Tibial artery (tissue), 4 donors: ENCODE results near the gene HIGD1A.

ENCODE experiments used
- DNase-seq, 2 donors: peaks; one replicate each; pipeline ENCODE4 v3.0.0-alpha.2; 2019
- H3K27ac ChIP-seq, 2 donors: fragments of 200-600 bp; sonication (generic) in 1 of 2; 1 replicate in 1 of 2; 2 replicates in 1 of 2; pipeline ENCODE4 v1.5.1; 2018 to 2019; ENCODE audit warnings: mild to moderate bottlenecking in 1 of 2
- H3K27me3 ChIP-seq, 2 donors: fragments of 200-600 bp; sonication (generic) in 1 of 2; one replicate each; pipeline versions ENCODE4 v1.5.1 to v1.6.0; 2016 to 2019
- H3K36me3 ChIP-seq, 3 donors: fragments of 200-600 bp; sonication (generic) in 2 of 3; one replicate each; pipeline ENCODE4 v1.5.1; 2016 to 2019; ENCODE audit warnings: mild to moderate bottlenecking in 2 of 3
- H3K4me1 ChIP-seq, 4 donors: fragments of 200-600 bp; sonication (generic) in 2 of 4; 1 replicate in 3 of 4; 2 replicates in 1 of 4; pipeline ENCODE4 v1.5.1; 2016 to 2019
- H3K4me3 ChIP-seq, 2 donors: fragments of 200-600 bp; sonication (generic) in 1 of 2; 1 replicate in 1 of 2; 2 replicates in 1 of 2; pipeline ENCODE4 v1.5.1; 2018 to 2019; ENCODE audit warnings: mild to moderate bottlenecking in 2 of 2
- H3K9me3 ChIP-seq, 3 donors: fragments of 200-600 bp; sonication (generic) in 1 of 3; one replicate each; pipeline ENCODE4 v1.5.1; 2016 to 2019
- intact Hi-C: fragments of 100-400 bp; cut with DNase I; formaldehyde crosslinking; loops from one replicate; pipeline ENCODE4 v1.15.0; 2023; ENCODE audit warnings: low total_unique reads
- TF ChIP-seq, protein P1 (sequence below), 2 experiments: fragments of 200-600 bp in 1 of 2; fragments of 450-650 bp in 1 of 2; IDR thresholded peaks; one replicate each; pipeline ENCODE4 v1.5.1; 2017 to 2019; ENCODE audit warnings: antibody characterized with exemption in 2 of 2, mild to moderate bottlenecking in 1 of 2, moderate library complexity in 1 of 2

HIGD1A gene

DNA sequence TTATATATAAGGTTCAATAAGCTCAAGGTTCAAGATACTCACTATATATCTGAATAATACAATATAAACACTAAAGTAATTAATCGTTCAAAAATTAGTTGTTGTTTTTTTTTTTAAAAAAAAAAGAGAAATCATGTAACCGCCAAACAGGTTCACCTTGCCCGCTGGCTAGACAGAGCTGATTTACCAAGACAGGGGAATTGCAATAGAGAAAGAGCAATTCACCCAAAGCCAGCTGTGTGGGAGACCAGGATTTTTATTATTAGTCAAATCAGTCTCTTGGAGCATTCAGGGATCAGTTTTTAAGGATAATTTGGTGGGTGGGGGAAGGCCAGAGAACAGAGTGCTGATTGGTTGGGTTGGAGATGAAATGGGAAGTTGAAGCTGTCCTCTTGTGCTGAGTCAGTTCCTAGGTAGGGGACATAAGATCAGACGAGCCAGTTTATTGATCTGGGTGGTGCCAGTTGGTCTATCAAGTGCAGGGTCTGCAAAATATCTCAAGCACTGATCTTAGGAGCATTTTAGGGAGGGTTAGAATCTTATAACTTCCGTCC is 7.9 kb downstream of the HIGD1A start:
- peaks cover 19 to 26% (median 23%) of the 10 kb centered on the region in 3 donors for H3K36me3 ChIP-seq
- intact Hi-C loops = no loop called here
- no peaks in the 10 kb centered on the region for H3K9me3 ChIP-seq
- H3K27me3 ChIP-seq = no peaks in the 10 kb centered on the region
- no peak overlapping the region for H3K27ac ChIP-seq
- H3K4me1 ChIP-seq = peaks cover 0 to 12% (median 5%) of the 10 kb centered on the region in 4 donors
- no peak overlapping the region for H3K4me3 ChIP-seq
- TF ChIP-seq, protein P1, sequence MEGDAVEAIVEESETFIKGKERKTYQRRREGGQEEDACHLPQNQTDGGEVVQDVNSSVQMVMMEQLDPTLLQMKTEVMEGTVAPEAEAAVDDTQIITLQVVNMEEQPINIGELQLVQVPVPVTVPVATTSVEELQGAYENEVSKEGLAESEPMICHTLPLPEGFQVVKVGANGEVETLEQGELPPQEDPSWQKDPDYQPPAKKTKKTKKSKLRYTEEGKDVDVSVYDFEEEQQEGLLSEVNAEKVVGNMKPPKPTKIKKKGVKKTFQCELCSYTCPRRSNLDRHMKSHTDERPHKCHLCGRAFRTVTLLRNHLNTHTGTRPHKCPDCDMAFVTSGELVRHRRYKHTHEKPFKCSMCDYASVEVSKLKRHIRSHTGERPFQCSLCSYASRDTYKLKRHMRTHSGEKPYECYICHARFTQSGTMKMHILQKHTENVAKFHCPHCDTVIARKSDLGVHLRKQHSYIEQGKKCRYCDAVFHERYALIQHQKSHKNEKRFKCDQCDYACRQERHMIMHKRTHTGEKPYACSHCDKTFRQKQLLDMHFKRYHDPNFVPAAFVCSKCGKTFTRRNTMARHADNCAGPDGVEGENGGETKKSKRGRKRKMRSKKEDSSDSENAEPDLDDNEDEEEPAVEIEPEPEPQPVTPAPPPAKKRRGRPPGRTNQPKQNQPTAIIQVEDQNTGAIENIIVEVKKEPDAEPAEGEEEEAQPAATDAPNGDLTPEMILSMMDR (IDR thresholded peaks at IDR 0.05) = no peak
- DNase-seq = no peak

DNA sequence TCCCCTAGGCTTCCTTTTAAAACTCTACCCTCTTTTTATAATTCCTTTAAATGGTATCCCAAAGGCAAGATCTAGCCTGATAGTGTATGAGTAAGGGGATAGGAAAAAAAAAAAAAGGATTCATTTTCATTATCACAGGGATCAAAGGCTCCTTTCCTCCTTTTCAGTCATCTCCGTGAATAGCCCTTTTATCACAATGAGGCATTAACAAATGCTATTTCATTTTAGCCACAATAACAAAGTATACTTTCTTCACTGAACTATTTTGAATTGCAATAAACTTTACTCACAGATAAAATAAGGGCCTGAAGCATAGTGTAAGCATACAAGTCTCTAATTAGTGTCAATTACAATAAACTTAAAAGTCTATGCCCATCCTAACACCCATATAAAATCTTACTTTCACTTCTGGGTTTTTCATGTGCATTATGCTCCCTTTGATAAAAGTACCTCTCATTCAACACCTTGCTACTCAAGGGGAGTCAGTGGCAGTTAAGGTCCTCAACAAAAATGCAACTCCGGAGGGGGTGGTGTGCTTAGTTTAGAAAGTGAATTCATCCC is 8.6 kb downstream of the HIGD1A start:
- Histone ChIP-seq H3K9me3 (no peaks in the 10 kb centered on the region), H3K36me3 (peaks cover 22 to 27% (median 24%) of the 10 kb centered on the region in 3 donors), H3K27ac (no peak overlapping the region), H3K4me1 (peaks cover 0 to 6% (median 2%) of the 10 kb centered on the region in 4 donors), H3K27me3 (no peaks in the 10 kb centered on the region), H3K4me3 (no peak overlapping the region)
- no peak for DNase-seq
- intact Hi-C loops = no loop called here
- TF ChIP-seq, protein P1 (IDR thresholded peaks at IDR 0.05) = no peak

DNA sequence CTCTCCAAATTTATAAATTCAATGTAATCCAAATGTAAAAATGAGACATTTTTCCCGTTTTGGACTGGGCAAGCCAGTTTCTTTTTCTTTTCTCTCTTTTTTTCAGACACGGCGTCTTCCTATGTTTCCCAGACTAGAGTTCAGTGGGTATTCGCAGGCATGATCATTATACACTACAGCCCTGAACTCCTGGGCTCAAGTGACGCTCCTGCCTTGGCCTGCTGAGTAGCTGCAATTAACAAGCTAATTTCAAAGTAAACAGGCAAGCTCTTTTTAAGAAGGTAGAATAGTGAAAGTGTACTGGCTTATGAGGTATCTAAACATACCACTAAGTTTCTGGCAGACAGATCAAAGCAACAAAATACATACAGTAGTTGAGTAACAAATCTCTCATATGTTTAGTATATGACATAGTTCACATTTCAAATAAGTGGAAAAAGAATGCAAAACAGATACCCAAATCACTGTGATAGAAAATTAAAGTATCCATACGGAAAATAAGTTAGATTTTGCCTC is 13.5 kb downstream of the HIGD1A start:
- Histone ChIP-seq H3K4me1 (no peaks in the 10 kb centered on the region), H3K9me3 (no peaks in the 10 kb centered on the region), H3K27ac (no peak overlapping the region), H3K27me3 (no peaks in the 10 kb centered on the region), H3K36me3 (peaks cover 36 to 45% (median 39%) of the 10 kb centered on the region in 3 donors), H3K4me3 (no peak overlapping the region)
- no peak for DNase-seq
- TF ChIP-seq, protein P1 (IDR thresholded peaks at IDR 0.05) = no peak
- intact Hi-C loops = no loop called here

DNA sequence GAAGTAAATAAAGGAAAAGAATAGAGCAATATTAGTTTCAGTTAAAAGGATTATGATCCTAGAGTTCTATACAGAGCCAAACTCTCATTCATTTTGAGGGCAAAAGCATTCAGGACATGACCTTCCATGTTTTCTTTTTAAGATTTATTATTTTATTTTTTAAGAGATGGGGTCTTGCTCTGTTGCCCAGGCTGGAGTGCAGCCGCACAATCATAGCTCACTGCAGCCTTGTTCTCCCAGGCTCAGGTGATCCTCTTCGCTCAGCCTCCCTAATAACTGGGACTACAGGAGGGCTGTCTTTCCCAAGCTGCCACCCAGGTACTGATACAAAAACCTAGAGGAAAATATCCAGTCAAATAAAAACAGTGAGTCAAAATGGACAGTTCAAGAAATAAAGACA is 17.7 kb downstream of the HIGD1A start:
- intact Hi-C loops = no loop called here
- TF ChIP-seq, protein P1 (IDR thresholded peaks at IDR 0.05) = no peak
- Histone ChIP-seq H3K27me3 (no peaks in the 10 kb centered on the region), H3K27ac (no peak overlapping the region), H3K4me3 (no peak overlapping the region), H3K36me3 (peaks cover 23 to 46% (median 39%) of the 10 kb centered on the region in 3 donors), H3K9me3 (no peaks in the 10 kb centered on the region), H3K4me1 (no peaks in the 10 kb centered on the region)
- no peak for DNase-seq

DNA sequence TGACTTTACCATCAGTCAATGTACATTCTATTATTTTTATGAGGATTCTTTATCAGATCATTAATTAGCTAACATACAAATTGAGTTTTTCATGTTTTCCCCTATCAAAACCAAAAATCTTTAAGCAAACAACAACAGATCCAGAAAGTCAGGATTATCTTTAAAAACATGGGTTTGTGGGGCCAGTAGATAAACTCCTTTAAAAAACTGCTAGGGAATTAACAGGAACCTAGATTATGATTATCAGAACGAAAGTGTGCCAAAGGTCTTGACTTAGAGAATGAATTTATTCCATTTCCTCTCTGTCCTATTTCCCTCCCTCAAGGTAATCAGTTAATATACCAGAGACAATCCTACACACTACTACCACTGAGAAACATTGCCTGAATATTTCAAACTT is 18.1 kb downstream of the HIGD1A start:
- TF ChIP-seq, protein P1 (IDR thresholded peaks at IDR 0.05) = no peak
- no peaks in the 10 kb centered on the region for H3K27me3 ChIP-seq
- no peak for DNase-seq
- H3K9me3 ChIP-seq = no peaks in the 10 kb centered on the region
- intact Hi-C loops = no loop called here
- H3K4me1 ChIP-seq = no peaks in the 10 kb centered on the region
- H3K4me3 ChIP-seq = no peak overlapping the region
- H3K36me3 ChIP-seq = peaks cover 20 to 43% (median 39%) of the 10 kb centered on the region in 3 donors
- H3K27ac ChIP-seq = no peak overlapping the region
